ENCODE measurements around the gene PPP1R10.

The PPP1R10 gene

GRCh38 chr6:30618270-30618797 lies 1.3 kb upstream of the PPP1R10 start:
- no peak for DNase-seq

- DNase-seq = peak; percentile 86
Observed at GRCh38 chr6:30617565-30618269, 674 bp upstream of the PPP1R10 start, which contains the start of gene MRPS18B. Gene MRPS18B (plus strand): TSS chr6:30617840. CDS start chr6:30617866, 26 bp downstream.

- DNase-seq = no peak
Observed at GRCh38 chr6:30615958-30616810, 859 bp downstream of the PPP1R10 start.

- no peak for DNase-seq
Observed at GRCh38 chr6:30615219-30615957, 1.7 kb downstream of the PPP1R10 start.

- DNase-seq = no peak
Observed at GRCh38 chr6:30614843-30615218, 2.2 kb downstream of the PPP1R10 start.

GRCh38 chr6:30614044-30614842 lies 2.8 kb downstream of the PPP1R10 start:
- no peak for DNase-seq

GRCh38 chr6:30613251-30614043 lies 3.6 kb downstream of the PPP1R10 start:
- DNase-seq = no peak

- DNase-seq = no peak
Observed at GRCh38 chr6:30612687-30613248, 4.3 kb downstream of the PPP1R10 start.

- DNase-seq = no peak
Observed at GRCh38 chr6:30612213-30612612, 4.8 kb downstream of the PPP1R10 start.

GRCh38 chr6:30611856-30612194 lies 5.2 kb downstream of the PPP1R10 start:
- no peak for DNase-seq

- no peak for DNase-seq
Observed at GRCh38 chr6:30611150-30611855, 5.7 kb downstream of the PPP1R10 start.

- no peak for DNase-seq
Observed at GRCh38 chr6:30610065-30610464, 7.0 kb downstream of the PPP1R10 start.

GRCh38 chr6:30603961-30604360 lies 13.1 kb downstream of the PPP1R10 start:
- DNase-seq = no peak

- DNase-seq = no peak
Observed at GRCh38 chr6:30601815-30602641, 15.0 kb downstream of the PPP1R10 start.

- no peak for DNase-seq
Observed at GRCh38 chr6:30601436-30601814, 15.6 kb downstream of the PPP1R10 start.

- no peak for DNase-seq
Observed at GRCh38 chr6:30600451-30600961, 16.5 kb downstream of the PPP1R10 start.

GRCh38 chr6:30599625-30600324 lies 17.3 kb downstream of the PPP1R10 start:
- DNase-seq = no peak

- no peak for DNase-seq
Observed at GRCh38 chr6:30598912-30599624, 18.0 kb downstream of the PPP1R10 start.

Data from activated gamma-delta T cell (primary cell).